ENCODE measurements around the gene RSPO3. TPM values are rescaled to one million over a fixed set of nuclear protein-coding genes. Genes with fewer than 3 reads are reported as not detected.
"Not testable (repeated sequence)": the region's sequence is repeated elsewhere in the genome, so short reads cannot be mapped to it uniquely, and the experiment has no call there.

The RSPO3 gene
- total RNA-seq, 4 donors from 2014 or later = 0.15 to 1.5 (median 0.72) TPM

- no peak overlapping the region for H3K4me3 ChIP-seq (ENCODE audit: low read depth, poor library complexity, severe bottlenecking)
- no peak for DNase-seq (ENCODE audit: low spot score in 2 of 2)
- intact Hi-C loops (cut with DNase I; ENCODE audit: low total_unique reads) = no loop called here
- TF ChIP-seq CTCF (IDR thresholded peaks at IDR 0.05) (no peak), POLR2A (IDR thresholded peaks at IDR 0.05) (no peak)
Observed at GRCh38 chr6:127206531-127207095, 88.1 kb downstream of the RSPO3 start.

GRCh38 chr6:127207591-127208120 lies 89.2 kb downstream of the RSPO3 start:
- 57 to 61% methylated on average over 4 of the region's 4 CpGs for WGBS, 2 donors
- intact Hi-C loops (cut with DNase I; ENCODE audit: low total_unique reads) = no loop called here

GRCh38 chr6:127210725-127211124 lies 92.3 kb downstream of the RSPO3 start:
- 78 to 80% methylated on average over 6 of the region's 6 CpGs for WGBS, 2 donors
- no peak overlapping the region for H3K4me3 ChIP-seq (ENCODE audit: low read depth, poor library complexity, severe bottlenecking)
- intact Hi-C loops (cut with DNase I; ENCODE audit: low total_unique reads) = no loop called here

More at GRCh38 chr6:127207591-127208120, 89.2 kb downstream of the RSPO3 start:
- TF ChIP-seq POLR2A (IDR thresholded peaks at IDR 0.05) (no peak), CTCF (IDR thresholded peaks at IDR 0.05) (no peak)
- DNase-seq (ENCODE audit: low spot score in 2 of 2) = no peak
- H3K4me3 ChIP-seq (ENCODE audit: low read depth, poor library complexity, severe bottlenecking) = no peak overlapping the region

GRCh38 chr6:127212376-127212775 lies 93.9 kb downstream of the RSPO3 start:
- DNase-seq (ENCODE audit: low spot score in 2 of 2) = no peak
- H3K4me3 ChIP-seq (ENCODE audit: low read depth, poor library complexity, severe bottlenecking) = no peak overlapping the region
- intact Hi-C loops (cut with DNase I; ENCODE audit: low total_unique reads) = no loop called here
- TF ChIP-seq POLR2A (IDR thresholded peaks at IDR 0.05) (no peak), CTCF (IDR thresholded peaks at IDR 0.05) (no peak)

More at GRCh38 chr6:127210725-127211124, 92.3 kb downstream of the RSPO3 start:
- no peak for DNase-seq (ENCODE audit: low spot score in 2 of 2)
- no peak for TF ChIP-seq CTCF (IDR thresholded peaks at IDR 0.05)
- no peak for TF ChIP-seq POLR2A (IDR thresholded peaks at IDR 0.05)

GRCh38 chr6:127214032-127214431 lies 95.6 kb downstream of the RSPO3 start:
- intact Hi-C loops (cut with DNase I; ENCODE audit: low total_unique reads); DNase-seq (ENCODE audit: low spot score in 2 of 2); H3K4me3 ChIP-seq (ENCODE audit: low read depth, poor library complexity, severe bottlenecking): not testable (repeated sequence)
- whole genome bisulfite sequencing, 2 donors = 94 to 95% methylated on average over 13 of the region's 13 CpGs

GRCh38 chr6:127214531-127214930 lies 96.1 kb downstream of the RSPO3 start:
- DNase-seq (ENCODE audit: low spot score in 2 of 2); H3K4me3 ChIP-seq (ENCODE audit: low read depth, poor library complexity, severe bottlenecking); intact Hi-C loops (cut with DNase I; ENCODE audit: low total_unique reads): not testable (repeated sequence)
- WGBS, 2 donors = 94 to 96% methylated on average over 17 to 26 of the region's 31 CpGs

- WGBS, 2 donors = 81 to 85% methylated on average over 1 of the region's 1 CpG
- TF ChIP-seq POLR2A (IDR thresholded peaks at IDR 0.05) = no peak
- TF ChIP-seq CTCF (IDR thresholded peaks at IDR 0.05) = no peak
- intact Hi-C loops (cut with DNase I; ENCODE audit: low total_unique reads) = no loop called here
- H3K4me3 ChIP-seq (ENCODE audit: low read depth, poor library complexity, severe bottlenecking) = no peak overlapping the region
- DNase-seq (ENCODE audit: low spot score in 2 of 2) = no peak
Observed at GRCh38 chr6:127215931-127216330, 97.5 kb downstream of the RSPO3 start.

Data from lower leg skin (tissue), 4 donors.